ENCODE results near the gene HS3ST1.

HS3ST1 gene

DNA sequence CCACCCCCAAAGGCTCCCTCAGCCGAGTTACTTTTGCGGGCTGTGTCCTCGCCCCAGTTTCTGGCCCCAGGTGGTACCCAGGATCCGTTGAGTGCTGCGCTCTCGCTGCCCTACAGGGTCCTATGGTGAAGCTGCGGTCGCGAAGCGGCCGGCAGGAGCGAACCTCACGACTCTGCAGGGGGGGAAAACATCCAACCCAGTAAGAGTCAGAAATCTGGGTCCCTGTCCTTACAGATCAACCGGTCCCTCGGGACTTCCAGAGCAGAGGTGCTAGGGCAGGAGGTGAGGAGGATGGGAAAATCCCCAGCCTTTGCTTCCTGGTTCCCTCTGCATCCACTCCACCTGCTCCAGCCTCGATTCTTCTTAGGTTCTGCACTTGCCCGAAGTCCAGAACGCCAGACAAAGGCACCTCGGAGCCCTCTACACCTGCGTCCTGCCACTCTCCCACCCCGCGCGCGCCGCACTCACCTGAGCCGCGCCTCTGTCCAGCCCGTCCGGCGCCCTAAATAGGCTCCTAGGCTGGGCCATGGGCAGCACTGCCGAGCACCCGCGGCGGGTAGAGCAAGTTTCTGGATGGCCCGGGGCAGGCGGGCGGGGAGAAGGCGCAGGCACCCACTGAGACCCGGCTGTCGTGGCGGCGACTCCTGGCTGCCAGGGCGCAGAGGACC is at the start of gene HS3ST1:
Gene HS3ST1 (minus strand): TSS at position 664 of the 668 bp plus-strand sequence. CDS start 28,889 bp downstream, outside the sequence.
- DNase-seq = peak; percentile 23

DNA sequence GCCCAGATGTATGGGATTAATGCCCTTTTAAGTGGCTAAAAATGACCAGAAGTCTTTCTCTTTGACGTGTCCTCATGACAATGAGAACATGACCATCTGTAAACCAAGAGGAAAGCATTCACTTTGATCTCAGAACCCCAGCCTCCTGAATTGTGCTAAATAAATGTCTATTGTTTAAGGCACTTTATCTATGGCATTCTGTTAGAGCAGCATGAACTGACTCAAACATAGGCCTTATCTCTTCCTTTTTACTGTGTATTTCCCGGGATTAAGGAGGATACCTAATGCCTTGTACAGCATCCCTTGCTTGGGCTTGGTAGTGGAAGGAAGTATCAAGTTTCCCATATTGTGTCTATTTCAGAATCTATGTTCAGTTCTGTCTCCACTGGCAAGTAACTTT is 47.2 kb upstream of the HS3ST1 start:
- DNase-seq = no peak

DNA sequence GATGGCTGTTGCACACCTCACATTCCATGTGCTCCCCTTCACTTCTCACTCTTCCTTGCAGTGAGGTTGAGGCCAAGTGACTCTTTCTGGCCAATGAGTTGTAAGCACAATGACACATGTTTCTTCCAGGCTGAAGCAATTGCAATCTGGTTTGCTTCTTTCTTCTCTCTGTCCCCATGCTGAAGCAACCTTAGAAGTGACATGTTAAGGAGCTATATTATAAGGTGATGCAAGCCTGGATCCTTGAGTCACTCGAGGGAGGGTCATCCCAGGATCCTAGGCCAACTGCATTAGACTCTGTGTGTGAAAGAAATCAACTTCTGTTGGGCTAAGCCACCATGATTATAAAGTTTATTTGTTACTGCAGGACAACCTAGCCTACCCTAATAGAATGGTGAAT is 45.5 kb upstream of the HS3ST1 start:
- no peak for DNase-seq

DNA sequence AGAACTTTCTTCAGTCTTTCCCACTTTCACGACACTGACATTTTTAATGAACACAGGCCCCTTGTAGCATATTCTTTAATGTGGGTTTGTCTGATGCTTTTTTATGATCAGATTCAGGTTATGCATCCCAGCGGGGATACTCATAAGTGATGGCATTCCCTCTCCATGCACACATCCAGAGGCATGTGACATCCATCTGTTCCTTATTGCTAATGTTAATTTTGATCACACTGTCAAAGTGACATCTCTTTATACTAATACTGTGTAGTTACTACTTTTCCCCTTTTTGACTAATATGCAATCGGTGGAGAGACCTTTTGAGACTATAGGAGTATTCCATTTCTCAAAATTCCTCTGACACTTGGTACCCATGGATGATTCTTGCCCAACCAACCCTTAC is 43.8 kb upstream of the HS3ST1 start:
- no peak for DNase-seq

DNA sequence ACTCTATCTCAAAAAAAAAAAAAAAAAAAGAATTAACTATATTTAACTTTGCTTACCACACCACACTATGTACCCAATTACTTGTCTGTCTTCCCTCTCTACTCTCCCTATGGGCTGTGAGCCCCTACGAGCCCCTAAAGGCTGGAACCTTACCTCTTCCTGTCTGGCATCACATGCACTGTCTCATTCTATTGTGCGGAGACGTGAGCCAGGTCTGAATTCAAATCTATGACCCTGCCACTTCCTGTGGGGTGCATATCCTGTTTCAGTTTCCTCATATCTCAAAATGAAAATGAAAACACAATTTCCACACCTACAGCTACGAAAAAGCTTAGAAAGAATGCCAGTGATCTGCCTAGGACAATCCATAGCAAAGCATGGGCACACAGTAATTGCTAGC is 42.9 kb upstream of the HS3ST1 start:
- DNase-seq = peak; percentile 42

DNA sequence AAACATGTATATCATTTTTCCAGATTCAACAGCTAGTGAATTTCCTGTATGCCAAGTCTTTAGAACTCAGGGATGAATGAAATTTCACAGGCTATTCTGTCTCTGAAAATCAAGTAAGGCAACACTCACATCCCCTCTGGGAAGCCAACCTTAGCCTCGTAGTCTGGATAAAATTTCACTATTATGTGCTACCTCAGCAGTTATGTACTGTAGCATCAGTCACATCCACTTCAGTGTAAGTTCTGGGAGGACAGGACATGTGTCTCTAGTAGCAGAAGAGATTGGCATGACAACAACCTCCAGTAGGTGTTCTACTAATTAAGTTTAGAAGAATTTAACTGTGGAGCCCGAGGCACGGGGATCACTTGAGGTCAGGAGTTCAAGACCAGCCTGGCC is 42.4 kb upstream of the HS3ST1 start:
- no peak for DNase-seq

DNA sequence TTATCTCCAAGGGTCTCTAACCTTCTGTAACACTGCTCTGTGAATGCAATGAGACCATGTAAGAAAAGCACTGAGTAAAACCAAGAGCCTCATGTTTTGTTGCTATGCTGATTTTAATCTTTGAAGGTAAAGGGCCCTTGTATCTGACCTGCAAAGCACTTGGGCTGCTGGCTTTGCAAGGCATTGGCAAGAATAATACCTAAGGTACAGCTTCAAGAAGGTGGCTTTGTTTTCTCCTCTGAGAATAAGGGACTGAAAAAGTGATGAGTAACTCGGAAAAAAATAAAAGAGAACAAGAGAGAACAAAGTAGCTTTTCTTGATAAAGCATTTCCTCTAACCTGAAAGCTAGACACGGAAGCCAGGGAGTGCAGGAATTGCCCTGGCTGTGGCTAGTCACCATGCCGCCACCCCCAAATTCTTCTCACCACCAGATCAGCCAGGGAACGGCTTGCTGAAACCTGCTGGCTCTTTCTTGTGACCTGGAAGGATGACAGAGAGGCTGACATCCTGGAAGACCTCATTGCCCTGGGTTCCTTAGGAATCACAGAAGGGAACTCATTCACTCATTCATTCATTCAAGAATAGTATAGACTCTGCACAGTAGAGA is 41.8 kb upstream of the HS3ST1 start:
- DNase-seq = no peak

DNA sequence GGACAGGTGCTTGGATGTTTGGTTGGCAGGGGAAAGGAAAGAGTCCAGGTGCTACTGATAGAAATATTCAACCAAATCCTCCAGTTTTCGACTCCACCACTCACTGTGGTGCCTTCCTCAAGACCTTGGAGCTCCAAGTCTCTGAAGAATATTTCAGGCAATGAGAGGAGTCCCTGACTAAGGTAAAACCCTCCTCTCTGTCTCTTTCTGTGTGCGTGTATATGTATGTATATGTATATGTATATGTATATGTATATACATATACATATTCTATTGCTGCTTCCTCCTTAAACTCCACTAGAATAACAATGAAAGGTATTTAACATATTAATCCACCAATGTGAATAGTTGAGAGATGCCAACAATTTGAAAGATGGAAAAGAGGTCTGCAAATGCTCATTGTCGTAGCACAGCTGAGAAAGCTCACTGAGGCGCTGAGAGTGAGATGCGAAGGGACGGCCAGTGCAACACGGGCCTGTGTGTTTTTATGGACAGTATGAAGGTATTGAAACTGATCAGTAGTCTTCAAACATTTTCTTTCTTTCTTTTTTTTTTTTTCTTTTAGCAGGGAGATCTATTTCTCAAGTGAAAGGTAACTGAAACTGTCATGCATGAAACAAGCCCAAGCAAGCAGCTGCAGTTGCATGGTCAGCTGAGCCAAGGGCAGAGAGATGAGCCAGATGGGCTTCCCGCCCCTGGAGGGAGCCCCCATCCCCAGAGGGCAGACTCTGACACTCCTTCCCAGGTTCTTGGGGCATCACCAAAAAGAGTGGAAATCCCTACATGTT is 41.1 kb upstream of the HS3ST1 start:
- DNase-seq = no peak

DNA sequence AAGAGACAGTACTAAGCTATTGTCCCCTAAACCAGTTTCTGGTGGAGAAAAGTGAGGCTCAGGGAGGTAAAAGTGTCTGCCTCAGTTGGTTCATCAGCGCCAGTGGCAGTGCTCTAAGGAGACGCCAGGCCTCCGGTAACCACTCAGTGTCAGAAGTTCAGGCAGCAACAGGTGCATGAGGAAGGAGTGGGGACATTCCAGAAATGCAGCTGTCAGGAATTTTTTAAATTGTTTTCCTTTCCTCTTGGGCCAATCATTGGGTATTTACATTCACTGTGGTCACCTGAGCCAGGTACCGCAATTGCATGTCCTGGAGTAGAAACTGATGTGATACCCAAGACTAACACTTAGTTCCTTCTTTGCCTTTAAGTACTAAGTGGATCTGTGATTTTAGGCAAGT is 40.2 kb upstream of the HS3ST1 start:
- no peak for DNase-seq

DNA sequence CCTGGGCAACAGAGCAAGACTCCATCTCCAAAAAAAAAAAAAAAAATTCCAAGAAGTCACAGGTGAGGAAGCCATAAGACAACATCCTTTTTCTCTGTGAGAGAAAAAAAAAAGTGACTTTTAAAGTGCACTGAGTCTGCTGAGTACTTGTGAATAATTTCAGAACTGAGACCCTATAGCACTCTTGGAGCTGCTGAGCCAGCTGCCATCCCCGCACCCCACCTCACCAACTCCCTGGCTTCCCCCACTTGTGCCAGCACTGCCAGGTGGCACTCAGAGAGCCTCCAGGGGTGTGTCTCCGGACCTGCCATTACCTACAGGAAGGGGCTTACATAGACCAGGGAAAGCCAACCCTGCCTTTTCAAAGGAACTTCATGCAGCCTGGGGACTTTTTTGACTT is 39.2 kb upstream of the HS3ST1 start:
- DNase-seq = no peak

DNA sequence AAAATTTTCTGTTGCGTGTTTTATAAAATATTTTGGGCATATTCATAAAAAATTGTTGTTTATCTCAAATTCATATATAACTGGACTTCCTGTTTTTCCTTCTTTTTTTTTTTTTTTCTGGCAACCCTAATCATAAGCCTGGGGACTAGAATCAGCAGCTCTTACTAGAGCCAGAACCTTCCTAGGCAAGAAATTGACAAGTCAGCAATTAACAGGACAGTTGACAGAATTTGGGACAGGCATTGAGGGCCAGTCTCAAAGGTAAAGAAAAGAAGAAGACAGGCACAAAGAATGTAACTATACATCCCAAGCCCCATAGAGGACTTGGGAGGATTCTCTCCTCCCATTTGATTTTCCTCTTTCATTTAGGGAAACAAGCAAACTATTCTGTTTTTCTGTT is 35.0 kb upstream of the HS3ST1 start:
- no peak for DNase-seq

DNA sequence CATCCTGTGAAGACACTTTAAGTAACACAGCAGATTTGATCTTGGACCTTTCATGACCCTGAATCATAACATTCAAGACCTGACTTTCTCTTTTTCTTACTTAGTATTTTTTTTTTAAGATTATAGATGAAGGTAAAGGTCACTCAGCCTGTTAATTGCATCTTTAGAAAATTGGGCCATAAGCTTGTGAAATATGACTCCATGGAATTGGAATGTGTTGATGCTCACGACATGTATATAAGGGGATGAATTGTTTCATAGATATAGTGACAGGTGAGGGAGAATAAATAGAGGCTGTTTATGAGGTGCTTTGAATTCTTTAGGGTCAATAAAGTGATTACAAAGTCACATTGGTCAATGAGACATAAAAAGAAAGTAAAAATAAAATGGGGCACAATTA is 27.7 kb upstream of the HS3ST1 start:
- DNase-seq = no peak

DNA sequence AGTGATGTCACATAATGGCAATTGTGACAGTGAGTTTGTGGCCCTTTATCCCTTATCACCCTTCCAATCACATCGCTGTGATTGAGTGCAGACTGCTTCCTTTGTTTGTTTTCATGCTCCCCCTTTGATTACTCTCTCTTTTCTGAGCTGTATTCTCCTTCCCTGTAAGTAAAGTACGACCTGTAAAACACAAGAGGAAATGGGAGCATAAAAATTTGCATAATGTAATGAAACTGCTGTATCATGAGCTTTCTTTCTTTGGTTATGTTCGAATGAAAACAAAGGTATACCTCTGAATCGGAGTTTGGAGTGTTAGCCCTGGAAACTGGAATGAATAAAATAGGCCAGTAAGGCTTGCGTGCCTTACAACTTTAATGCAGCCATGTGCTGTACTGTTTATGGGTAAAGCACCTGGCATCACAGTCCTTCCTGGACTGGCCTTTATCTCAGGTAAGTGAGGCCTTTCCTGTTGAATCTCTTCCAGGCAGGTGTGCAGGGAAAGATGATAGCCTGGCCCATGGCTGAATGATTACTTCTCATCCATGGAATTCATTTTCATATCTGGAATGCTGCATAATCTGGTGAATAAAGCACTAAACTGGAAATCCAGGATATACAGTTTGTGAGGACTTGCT is 26.6 kb upstream of the HS3ST1 start:
- no peak for DNase-seq

DNA sequence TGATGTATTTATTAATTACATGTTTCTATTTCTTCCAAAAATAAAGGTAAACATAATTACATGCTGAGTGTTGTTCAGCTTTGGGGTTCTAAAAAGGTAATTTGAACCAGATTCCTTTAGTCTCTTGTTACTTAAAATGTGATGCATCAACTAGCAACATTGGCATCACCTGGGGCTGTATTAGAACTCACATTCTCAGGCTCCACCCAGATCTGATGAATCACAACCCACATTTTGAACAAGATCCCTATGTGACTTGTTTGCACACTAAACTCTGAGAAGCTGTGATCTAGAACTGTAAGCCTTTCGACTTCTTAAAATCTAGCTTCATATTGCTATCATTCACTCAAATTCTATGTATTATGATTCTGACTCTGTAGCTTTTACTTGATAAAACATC is 23.0 kb upstream of the HS3ST1 start:
- DNase-seq = no peak

DNA sequence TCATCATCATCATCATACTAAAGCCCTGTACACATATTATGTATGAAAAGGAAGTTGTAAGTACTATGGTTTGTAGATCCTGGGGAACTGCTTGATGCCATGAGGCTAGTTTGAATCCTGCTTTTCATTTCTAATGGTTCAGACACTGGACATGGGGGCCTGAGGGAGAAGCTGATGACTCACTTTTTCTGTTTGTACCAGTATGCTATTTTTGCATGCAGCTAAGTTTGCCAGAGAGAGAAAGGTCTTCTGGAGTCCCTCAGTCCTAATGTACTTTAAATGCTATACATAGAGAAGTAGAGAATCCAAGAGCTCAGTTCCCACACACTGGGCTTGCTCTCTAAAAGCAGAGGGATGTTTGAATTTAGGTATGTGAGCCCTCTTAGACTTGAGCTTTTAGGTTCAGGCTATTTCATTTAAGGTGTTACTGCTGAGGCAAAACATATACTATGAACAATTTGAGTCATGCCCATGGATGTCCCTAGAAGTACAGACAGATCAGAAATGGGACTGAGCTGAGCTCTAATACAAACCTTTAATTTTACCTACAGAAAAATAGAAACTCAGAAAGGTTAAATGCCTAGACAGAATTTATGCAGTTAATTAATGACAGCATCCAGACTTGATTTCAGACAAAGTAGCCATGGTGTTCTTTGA is 17.6 kb upstream of the HS3ST1 start:
- DNase-seq = no peak

DNA sequence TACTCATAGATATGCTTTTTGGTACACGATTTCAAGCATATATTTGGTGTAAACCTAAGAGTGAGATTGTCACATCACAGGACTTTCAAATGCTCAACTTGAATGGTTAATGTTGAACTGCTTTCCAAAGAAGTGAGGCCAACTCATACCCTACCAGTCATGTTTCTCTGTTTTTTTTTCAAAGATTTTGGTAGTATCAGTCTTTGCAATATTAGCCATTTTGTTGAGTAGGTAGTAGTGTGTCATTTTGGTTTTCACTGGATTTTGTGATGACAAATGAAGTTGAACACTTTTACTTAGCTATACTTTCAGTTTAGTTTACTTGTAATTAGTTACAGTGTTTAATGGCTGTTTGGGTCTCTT is 12.5 kb upstream of the HS3ST1 start:
- no peak for DNase-seq

DNA sequence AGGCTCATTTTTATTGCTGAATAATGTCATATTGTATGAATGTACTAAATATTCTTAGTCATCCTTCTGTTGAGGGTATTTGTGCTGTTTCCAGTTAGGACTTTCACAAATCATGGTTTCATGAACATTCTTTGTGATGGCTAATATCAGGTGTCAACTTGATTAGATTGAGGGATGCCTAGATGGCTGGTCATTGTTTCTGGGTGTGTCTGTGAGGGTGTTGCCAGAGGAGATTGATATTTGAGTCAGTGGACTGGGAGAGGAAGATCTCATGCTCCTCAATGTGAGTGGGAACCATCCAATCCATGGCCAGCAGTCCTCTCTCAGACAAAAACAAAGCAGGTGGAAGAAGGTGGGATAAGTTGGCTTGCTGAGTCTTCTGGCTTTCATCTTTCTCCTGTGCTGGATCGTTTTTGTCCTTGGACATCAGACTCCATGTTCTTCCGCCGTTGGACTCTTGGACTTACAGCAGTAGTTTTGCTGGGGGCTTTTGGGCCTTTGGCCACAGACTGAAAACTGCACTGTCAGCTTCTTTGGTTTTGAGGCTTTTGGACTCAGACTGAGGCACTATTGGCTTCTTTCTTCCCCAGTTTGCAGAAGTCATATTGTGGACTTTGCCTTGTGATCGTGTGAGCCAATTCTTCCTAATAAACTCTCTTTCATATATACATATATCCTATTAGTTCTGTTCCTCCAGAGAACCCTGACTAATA is 11.9 kb upstream of the HS3ST1 start:
- DNase-seq = no peak

DNA sequence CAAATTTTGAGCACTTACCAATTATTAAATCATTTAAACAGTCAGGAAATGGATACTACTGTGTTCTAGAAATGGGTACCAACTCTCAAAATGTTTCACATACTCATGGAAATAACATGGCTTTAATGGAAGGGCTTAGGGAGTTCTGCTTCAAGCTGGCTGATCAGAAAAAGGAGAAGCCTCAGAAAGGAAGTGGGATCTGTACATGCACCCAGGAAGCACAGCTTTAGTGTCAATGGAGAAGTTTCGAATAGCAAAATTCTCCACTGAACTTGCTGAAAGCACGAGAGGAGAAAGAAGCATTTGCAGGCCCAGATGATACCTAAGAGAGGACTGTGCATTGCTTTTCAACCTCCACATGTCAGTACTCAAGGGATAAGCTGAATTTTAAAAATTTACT is 11.1 kb upstream of the HS3ST1 start:
- no peak for DNase-seq

DNA sequence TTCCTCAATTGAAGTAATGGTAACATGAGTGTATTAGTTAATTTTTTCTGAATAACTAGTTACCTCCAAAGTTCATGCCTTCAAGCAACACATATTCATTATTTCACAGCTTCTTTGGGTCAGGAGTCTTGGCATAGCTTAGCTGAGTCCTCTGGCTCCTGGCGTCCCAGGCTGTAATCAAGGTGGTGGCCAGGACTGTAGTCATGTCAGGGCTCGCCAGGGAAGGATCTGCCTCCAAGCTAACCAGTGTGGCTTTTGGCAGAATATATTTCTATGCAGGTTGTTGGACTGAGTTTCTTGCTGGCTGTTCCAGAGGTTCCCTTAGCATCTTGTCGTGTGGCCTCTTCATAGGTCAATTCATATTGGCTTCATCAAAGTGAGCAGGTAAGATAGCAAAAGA is 10.0 kb upstream of the HS3ST1 start:
- no peak for DNase-seq

DNA sequence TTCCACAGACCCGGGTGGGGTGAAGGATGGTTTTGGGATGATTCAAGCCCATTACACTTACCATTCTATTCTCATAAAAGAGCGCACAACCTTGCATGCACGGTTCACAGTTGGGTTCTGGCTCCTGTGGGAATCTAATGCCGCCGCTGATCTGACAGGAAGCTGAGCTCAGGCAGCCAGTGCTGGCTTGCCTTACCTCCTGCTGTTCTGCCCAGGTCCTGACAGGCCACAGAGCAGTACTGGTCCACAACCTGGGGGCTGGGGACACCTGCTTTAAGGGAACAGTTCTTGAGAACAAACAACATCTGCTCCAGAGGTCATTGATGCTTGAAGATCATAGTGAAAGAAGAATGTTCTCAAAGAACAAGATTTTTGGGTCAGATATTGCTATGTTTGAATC is 8.0 kb upstream of the HS3ST1 start:
- DNase-seq = no peak

DNA sequence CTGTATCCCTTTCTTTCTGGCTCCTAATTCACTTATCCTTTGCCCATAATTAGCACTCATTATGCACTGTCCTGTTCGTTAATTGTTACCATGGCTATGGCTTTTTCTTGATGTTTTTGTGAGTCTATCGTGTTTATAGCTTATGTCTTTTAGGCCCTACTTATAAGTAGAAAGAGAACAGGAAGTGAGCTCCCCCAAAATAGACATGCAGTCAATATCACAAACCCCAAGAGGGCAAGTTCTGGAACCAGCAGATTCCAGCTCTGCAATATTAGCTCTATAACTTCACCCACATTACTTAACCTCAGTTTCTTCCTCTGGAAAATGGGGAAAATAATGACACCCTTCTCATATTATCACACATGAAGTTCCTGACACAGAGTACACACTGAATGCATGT is 7.4 kb upstream of the HS3ST1 start:
- no peak for DNase-seq

DNA sequence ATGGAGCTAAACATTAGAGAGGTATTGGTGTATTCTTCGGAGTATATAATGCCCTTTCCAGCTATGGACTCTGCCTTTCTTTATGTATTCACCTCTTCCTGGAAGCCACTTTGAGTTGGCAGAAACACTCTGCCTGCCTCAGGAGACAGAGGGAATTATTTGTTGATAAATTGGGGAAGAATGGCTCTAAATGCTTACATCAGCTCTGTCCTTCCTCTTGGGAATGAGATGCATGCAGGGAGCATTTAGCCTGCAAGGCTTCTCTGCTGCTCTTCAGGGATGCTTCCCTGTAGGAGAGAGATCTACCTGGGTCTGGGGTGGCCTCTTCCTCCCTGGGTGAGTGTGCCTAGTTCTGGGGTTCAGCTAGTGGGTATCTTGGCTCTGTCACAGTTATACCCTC is 6.9 kb upstream of the HS3ST1 start:
- no peak for DNase-seq

DNA sequence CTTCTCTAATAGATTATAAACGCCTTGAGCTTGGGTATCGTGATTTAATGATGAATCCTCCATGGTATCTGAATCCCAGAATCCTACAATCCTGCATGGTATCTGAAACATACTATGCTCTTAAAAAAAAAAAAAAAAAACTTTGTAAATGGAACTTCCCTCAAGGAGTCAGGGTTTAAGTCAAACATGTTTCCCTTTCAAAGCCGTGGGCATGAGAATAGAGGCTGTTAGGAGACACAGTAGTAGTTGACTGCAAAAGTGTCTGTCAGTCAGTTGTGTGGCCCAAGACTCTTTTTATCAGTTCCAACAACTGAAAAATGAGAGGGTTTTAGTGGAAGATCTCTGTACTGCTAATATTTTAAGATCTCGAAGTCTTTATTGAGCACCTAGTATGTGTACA is 2.4 kb upstream of the HS3ST1 start:
- DNase-seq = no peak
